Measurements from ENCODE around the gene TSPAN10.
A peak's percentile ranks its signal among the peaks of the same experiment; 100 is the strongest.

TSPAN10 gene

GRCh38 chr17:81681672-81682071 lies 44.7 kb downstream of the TSPAN10 start:
- Histone ChIP-seq H3K9me3 (ENCODE audit: control insufficient read depth, insufficient read depth, low read length) (no peaks in the 10 kb centered on the region), H3K4me1 (ENCODE audit: control insufficient read depth, insufficient read depth, low read length) (peaks cover 9% of the 10 kb centered on the region), H3K36me3 (ENCODE audit: control insufficient read depth, insufficient read depth, low read length) (peaks cover 24% of the 10 kb centered on the region), H3K27ac (ENCODE audit: low read depth, low read length) (no peak overlapping the region), H3K4me3 (ENCODE audit: low read depth, low read length) (no peak overlapping the region), H3K9ac (ENCODE audit: low read depth, low read length) (no peak overlapping the region), H3K27me3 (ENCODE audit: control insufficient read depth, insufficient read depth, low read length) (no peaks in the 10 kb centered on the region)

- peak overlapping the region; percentile 94 for H3K4me3 ChIP-seq (ENCODE audit: low read depth, low read length)
- no peaks in the 10 kb centered on the region for H3K27me3 ChIP-seq (ENCODE audit: control insufficient read depth, insufficient read depth, low read length)
- H3K36me3 ChIP-seq (ENCODE audit: control insufficient read depth, insufficient read depth, low read length): peaks cover 34% of the 10 kb centered on the region
- H3K27ac ChIP-seq (ENCODE audit: low read depth, low read length): no peak overlapping the region
- H3K9me3 ChIP-seq (ENCODE audit: control insufficient read depth, insufficient read depth, low read length): no peaks in the 10 kb centered on the region
- peak overlapping the region; percentile 71 for H3K9ac ChIP-seq (ENCODE audit: low read depth, low read length)
- peaks cover 9% of the 10 kb centered on the region for H3K4me1 ChIP-seq (ENCODE audit: control insufficient read depth, insufficient read depth, low read length)
Measured at GRCh38 chr17:81682565-81683207, 45.7 kb downstream of the TSPAN10 start.

- Histone ChIP-seq H3K27ac (ENCODE audit: low read depth, low read length) (peak overlapping the region; percentile 81), H3K36me3 (ENCODE audit: control insufficient read depth, insufficient read depth, low read length) (peaks cover 39% of the 10 kb centered on the region), H3K4me1 (ENCODE audit: control insufficient read depth, insufficient read depth, low read length) (peaks cover 9% of the 10 kb centered on the region), H3K9me3 (ENCODE audit: control insufficient read depth, insufficient read depth, low read length) (no peaks in the 10 kb centered on the region), H3K9ac (ENCODE audit: low read depth, low read length) (peak overlapping the region; percentile 71), H3K4me3 (ENCODE audit: low read depth, low read length) (peak overlapping the region; percentile 94), H3K27me3 (ENCODE audit: control insufficient read depth, insufficient read depth, low read length) (no peaks in the 10 kb centered on the region)
Measured at GRCh38 chr17:81683208-81683583, 46.2 kb downstream of the TSPAN10 start.

GRCh38 chr17:81683584-81684441 lies 46.8 kb downstream of the TSPAN10 start, which contains the start of the genes ARL16 and HGS:
Gene ARL16, minus strand, starts transcription at chr17:81683797. Its CDS starts 44 bp downstream, at chr17:81683753.
Gene HGS, plus strand, starts transcription at chr17:81684011. Its CDS starts 56 bp downstream, at chr17:81684067.
- Histone ChIP-seq H3K27ac (ENCODE audit: low read depth, low read length) (peak within 1 kb of the TSS; percentile 81), H3K9ac (ENCODE audit: low read depth, low read length) (peak within 1 kb of the TSS; percentile 71), H3K36me3 (ENCODE audit: control insufficient read depth, insufficient read depth, low read length) (peaks cover 45% of the 10 kb centered on the region), H3K4me3 (ENCODE audit: low read depth, low read length) (peak within 1 kb of the TSS; percentile 94), H3K9me3 (ENCODE audit: control insufficient read depth, insufficient read depth, low read length) (no peaks in the 10 kb centered on the region), H3K4me1 (ENCODE audit: control insufficient read depth, insufficient read depth, low read length) (peaks cover 9% of the 10 kb centered on the region), H3K27me3 (ENCODE audit: control insufficient read depth, insufficient read depth, low read length) (no peaks in the 10 kb centered on the region)

- Histone ChIP-seq H3K27me3 (ENCODE audit: control insufficient read depth, insufficient read depth, low read length) (no peaks in the 10 kb centered on the region), H3K9me3 (ENCODE audit: control insufficient read depth, insufficient read depth, low read length) (no peaks in the 10 kb centered on the region), H3K4me3 (ENCODE audit: low read depth, low read length) (peak overlapping the region; percentile 81), H3K36me3 (ENCODE audit: control insufficient read depth, insufficient read depth, low read length) (peaks cover 52% of the 10 kb centered on the region), H3K4me1 (ENCODE audit: control insufficient read depth, insufficient read depth, low read length) (peaks cover 9% of the 10 kb centered on the region), H3K27ac (ENCODE audit: low read depth, low read length) (peak overlapping the region; percentile 65), H3K9ac (ENCODE audit: low read depth, low read length) (peak overlapping the region; percentile 48)
Measured at GRCh38 chr17:81684442-81684911, 47.5 kb downstream of the TSPAN10 start.

- H3K4me1 ChIP-seq (ENCODE audit: control insufficient read depth, insufficient read depth, low read length): peaks cover 9% of the 10 kb centered on the region
- H3K27ac ChIP-seq (ENCODE audit: low read depth, low read length): no peak overlapping the region
- H3K4me3 ChIP-seq (ENCODE audit: low read depth, low read length): peak overlapping the region; percentile 81
- H3K27me3 ChIP-seq (ENCODE audit: control insufficient read depth, insufficient read depth, low read length): no peaks in the 10 kb centered on the region
- peaks cover 58% of the 10 kb centered on the region for H3K36me3 ChIP-seq (ENCODE audit: control insufficient read depth, insufficient read depth, low read length)
- H3K9me3 ChIP-seq (ENCODE audit: control insufficient read depth, insufficient read depth, low read length): no peaks in the 10 kb centered on the region
- H3K9ac ChIP-seq (ENCODE audit: low read depth, low read length): no peak overlapping the region
Measured at GRCh38 chr17:81685108-81685507, 48.1 kb downstream of the TSPAN10 start.

- Histone ChIP-seq H3K4me3 (ENCODE audit: low read depth, low read length) (no peak overlapping the region), H3K36me3 (ENCODE audit: control insufficient read depth, insufficient read depth, low read length) (peaks cover 66% of the 10 kb centered on the region)
Measured at GRCh38 chr17:81686614-81687013, 49.6 kb downstream of the TSPAN10 start.

GRCh38 chr17:81687770-81688541 lies 51.0 kb downstream of the TSPAN10 start:
- no peak overlapping the region for H3K4me3 ChIP-seq (ENCODE audit: low read depth, low read length)
- no peak overlapping the region for H3K9ac ChIP-seq (ENCODE audit: low read depth, low read length)
- H3K27me3 ChIP-seq (ENCODE audit: control insufficient read depth, insufficient read depth, low read length): no peaks in the 10 kb centered on the region
- peaks cover 72% of the 10 kb centered on the region for H3K36me3 ChIP-seq (ENCODE audit: control insufficient read depth, insufficient read depth, low read length)
- H3K27ac ChIP-seq (ENCODE audit: low read depth, low read length): no peak overlapping the region
- H3K9me3 ChIP-seq (ENCODE audit: control insufficient read depth, insufficient read depth, low read length): no peaks in the 10 kb centered on the region
- peaks cover 6% of the 10 kb centered on the region for H3K4me1 ChIP-seq (ENCODE audit: control insufficient read depth, insufficient read depth, low read length)

More at GRCh38 chr17:81686614-81687013, 49.6 kb downstream of the TSPAN10 start:
- Histone ChIP-seq H3K9ac (ENCODE audit: low read depth, low read length) (no peak overlapping the region), H3K9me3 (ENCODE audit: control insufficient read depth, insufficient read depth, low read length) (no peaks in the 10 kb centered on the region), H3K27me3 (ENCODE audit: control insufficient read depth, insufficient read depth, low read length) (no peaks in the 10 kb centered on the region), H3K27ac (ENCODE audit: low read depth, low read length) (no peak overlapping the region), H3K4me1 (ENCODE audit: control insufficient read depth, insufficient read depth, low read length) (peaks cover 9% of the 10 kb centered on the region)

GRCh38 chr17:81688616-81689015 lies 51.6 kb downstream of the TSPAN10 start:
- H3K9me3 ChIP-seq (ENCODE audit: control insufficient read depth, insufficient read depth, low read length): no peaks in the 10 kb centered on the region
- H3K4me3 ChIP-seq (ENCODE audit: low read depth, low read length): no peak overlapping the region
- peaks cover 6% of the 10 kb centered on the region for H3K4me1 ChIP-seq (ENCODE audit: control insufficient read depth, insufficient read depth, low read length)
- H3K27me3 ChIP-seq (ENCODE audit: control insufficient read depth, insufficient read depth, low read length): no peaks in the 10 kb centered on the region
- H3K9ac ChIP-seq (ENCODE audit: low read depth, low read length): no peak overlapping the region
- H3K36me3 ChIP-seq (ENCODE audit: control insufficient read depth, insufficient read depth, low read length): peaks cover 72% of the 10 kb centered on the region
- no peak overlapping the region for H3K27ac ChIP-seq (ENCODE audit: low read depth, low read length)

GRCh38 chr17:81690066-81690465 lies 53.1 kb downstream of the TSPAN10 start:
- 0 out of 2 replicates have a peak, but pooled peaks cover under 1% of the 10 kb centered on the region for H3K4me1 ChIP-seq (ENCODE audit: control insufficient read depth, insufficient read depth, low read length)
- no peaks in the 10 kb centered on the region for H3K9me3 ChIP-seq (ENCODE audit: control insufficient read depth, insufficient read depth, low read length)
- peaks cover 85% of the 10 kb centered on the region for H3K36me3 ChIP-seq (ENCODE audit: control insufficient read depth, insufficient read depth, low read length)
- no peaks in the 10 kb centered on the region for H3K27me3 ChIP-seq (ENCODE audit: control insufficient read depth, insufficient read depth, low read length)
- no peak overlapping the region for H3K27ac ChIP-seq (ENCODE audit: low read depth, low read length)
- no peak overlapping the region for H3K4me3 ChIP-seq (ENCODE audit: low read depth, low read length)
- no peak overlapping the region for H3K9ac ChIP-seq (ENCODE audit: low read depth, low read length)

Data from HUES48 (cell line).